HepG2 (cell line): ENCODE measurements around the gene ANTKMT. TPM values are rescaled to one million over a fixed set of nuclear protein-coding genes. Genes with fewer than 3 reads are reported as not detected.

ENCODE experiments used
- ELF4 ChIP-seq: sonication (generic); formaldehyde crosslinking; IDR thresholded peaks from 2 replicates; pipeline ENCODE4 v1.5.0; 2020; ENCODE audit warnings: missing genetic modification reagents, mild to moderate bottlenecking, moderate library complexity, borderline replicate concordance
- FOXA1 ChIP-seq, 2 experiments: fragments of 450-650 bp in 1 of 2; sonication (generic) in 1 of 2; formaldehyde crosslinking in 1 of 2; IDR thresholded peaks; 2 replicates each; pipeline versions ENCODE4 v1.4.0 to v1.6.1; 2016 to 2020; ENCODE audit warnings: missing genetic modification reagents in 1 of 2
- FOXM1 ChIP-seq: sonication (generic); formaldehyde crosslinking; IDR thresholded peaks from 2 replicates; pipeline ENCODE4 v1.5.0; 2020; ENCODE audit warnings: missing genetic modification reagents
- JUND ChIP-seq: sonication (generic); formaldehyde crosslinking; IDR thresholded peaks from 2 replicates; pipeline ENCODE4 v1.8.0; 2022; ENCODE audit warnings: mild to moderate bottlenecking, missing genetic modification reagents
- NFKB2 ChIP-seq: sonication (generic); formaldehyde crosslinking; IDR thresholded peaks from 2 replicates; pipeline ENCODE4 v1.4.0; 2020; ENCODE audit warnings: missing genetic modification reagents, borderline replicate concordance
- SP1 ChIP-seq, 2 experiments: fragments of 450-650 bp in 1 of 2; sonication (generic) in 1 of 2; formaldehyde crosslinking in 1 of 2; IDR thresholded peaks; 2 replicates each; pipeline versions ENCODE4 v1.4.0 to v1.6.1; 2016 to 2020; ENCODE audit warnings: missing genetic modification reagents in 1 of 2
- SRF ChIP-seq: IDR thresholded peaks from 2 replicates; pipeline ENCODE4 v1.6.1; 2011; ENCODE audit warnings: mild to moderate bottlenecking, low read depth, low read length, moderate library complexity
- ZFP1 ChIP-seq: IDR thresholded peaks from 2 replicates; pipeline ENCODE4 v1.6.1; 2016
- ZNF256 ChIP-seq: sonication (generic); formaldehyde crosslinking; conservative IDR thresholded peaks from 2 replicates; pipeline ENCODE4 v1.4.0; 2020; ENCODE audit warnings: missing genetic modification reagents
- ZNF335 ChIP-seq: sonication (generic); formaldehyde crosslinking; IDR thresholded peaks from 2 replicates; pipeline ENCODE4 v1.4.0; 2020; ENCODE audit warnings: missing genetic modification reagents
- ZNF558 ChIP-seq: sonication (generic); formaldehyde crosslinking; IDR thresholded peaks from 2 replicates; pipeline ENCODE4 v1.9.0; 2022; ENCODE audit warnings: mild to moderate bottlenecking, missing genetic modification reagents, borderline replicate concordance
- ZNF569 ChIP-seq: sonication (generic); formaldehyde crosslinking; IDR thresholded peaks from 2 replicates; pipeline ENCODE4 v1.5.0; 2020; ENCODE audit warnings: mild to moderate bottlenecking, missing genetic modification reagents, moderate library complexity, borderline replicate concordance
- polyA plus RNA-seq, 8 experiments: library from polyadenylated mRNA; depleted of rRNA in 3 of 8; stranded (reverse) in 7 of 8; unstranded in 1 of 8; fragments of >200 nt; fragmentation: Illumina TruSeq in 4 of 8; extraction: Trizol in 4 of 8; gene quantifications; 2 replicates each; pipeline versions ENCODE4 v1.2.1 to v1.2.3, GENCODE V29; 2011 to 2016; ENCODE audit warnings: low read depth in 4 of 8, missing spikeins in 1 of 8, mixed read lengths in 1 of 8; ENCODE audit not compliant: insufficient read depth in 1 of 8
- total RNA-seq, 5 experiments: library from RNA; depleted of rRNA; stranded (reverse); fragments of >200 nt; fragmentation: Illumina TruSeq; extraction: Trizol; gene quantifications; 2 replicates each; pipeline ENCODE4 v1.2.3, GENCODE V29; 2016; ENCODE audit warnings: low read depth in 1 of 5
- TF ChIP-seq, protein P1 (sequence below): sonication (generic); formaldehyde crosslinking; IDR thresholded peaks from 2 replicates; pipeline ENCODE4 v1.4.0; 2020; ENCODE audit warnings: missing genetic modification reagents
- TF ChIP-seq, protein P2 (sequence below): IDR thresholded peaks from 2 replicates; pipeline ENCODE4 v1.6.1; 2012; ENCODE audit warnings: low read length, improper control_type of control experiment
- TF ChIP-seq, protein P3 (sequence below): sonication (generic); formaldehyde crosslinking; IDR thresholded peaks from 2 replicates; pipeline ENCODE4 v1.4.0; 2020; ENCODE audit warnings: missing genetic modification reagents, mild to moderate bottlenecking, borderline replicate concordance
- TF ChIP-seq, protein P4 (sequence below): conservative IDR thresholded peaks from 2 replicates; pipeline ENCODE4 v1.6.1; 2018; ENCODE audit warnings: missing genetic modification reagents
- TF ChIP-seq, protein P5 (sequence below): IDR thresholded peaks from 2 replicates; pipeline ENCODE4 v1.6.1; 2012; ENCODE audit warnings: inconsistent platforms

ANTKMT gene
- total and polyA plus RNA-seq, 2 of the 13 experiments (the other 11 are each of a cell fraction or from before 2014, with no cell fraction given), result 7.5 to 47.8 TPM

DNA sequence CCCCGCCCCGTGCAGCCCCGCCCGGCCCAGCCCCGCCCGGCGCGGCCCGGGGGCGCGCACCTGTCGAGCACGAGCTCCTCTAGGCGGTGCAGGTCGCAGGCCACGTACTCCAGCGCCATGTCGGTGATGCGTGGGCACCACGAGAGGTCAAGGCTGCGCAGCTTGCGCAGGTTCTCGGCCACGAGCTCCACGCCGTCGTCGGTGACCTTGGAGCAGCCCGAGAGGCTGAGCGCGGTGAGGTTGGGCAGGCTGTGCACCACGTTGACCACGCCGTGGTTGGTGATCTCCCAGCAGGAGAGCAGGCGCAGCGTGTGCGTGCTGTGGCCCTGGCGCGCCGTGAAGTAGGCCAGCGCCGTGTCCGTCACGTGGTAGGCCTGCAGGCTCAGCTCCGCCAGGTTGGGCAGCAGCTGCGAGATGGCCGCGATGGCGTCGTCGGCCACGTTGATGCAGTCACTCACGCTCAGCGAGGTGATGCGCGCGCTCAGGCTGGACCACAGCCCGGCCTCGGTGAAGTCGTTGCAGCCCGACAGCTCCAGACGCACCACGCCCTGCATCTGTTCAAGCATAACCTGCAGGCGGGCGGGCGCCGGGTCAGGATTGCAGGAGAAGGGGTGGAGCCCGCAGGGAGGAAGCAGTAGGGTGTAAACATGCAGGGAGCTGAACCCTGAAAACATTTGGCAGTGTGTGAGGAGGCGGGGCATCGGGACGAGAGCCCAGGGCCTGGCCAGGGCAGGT is 25.4 kb upstream of the ANTKMT start (continued):
- TF ChIP-seq, protein P1, sequence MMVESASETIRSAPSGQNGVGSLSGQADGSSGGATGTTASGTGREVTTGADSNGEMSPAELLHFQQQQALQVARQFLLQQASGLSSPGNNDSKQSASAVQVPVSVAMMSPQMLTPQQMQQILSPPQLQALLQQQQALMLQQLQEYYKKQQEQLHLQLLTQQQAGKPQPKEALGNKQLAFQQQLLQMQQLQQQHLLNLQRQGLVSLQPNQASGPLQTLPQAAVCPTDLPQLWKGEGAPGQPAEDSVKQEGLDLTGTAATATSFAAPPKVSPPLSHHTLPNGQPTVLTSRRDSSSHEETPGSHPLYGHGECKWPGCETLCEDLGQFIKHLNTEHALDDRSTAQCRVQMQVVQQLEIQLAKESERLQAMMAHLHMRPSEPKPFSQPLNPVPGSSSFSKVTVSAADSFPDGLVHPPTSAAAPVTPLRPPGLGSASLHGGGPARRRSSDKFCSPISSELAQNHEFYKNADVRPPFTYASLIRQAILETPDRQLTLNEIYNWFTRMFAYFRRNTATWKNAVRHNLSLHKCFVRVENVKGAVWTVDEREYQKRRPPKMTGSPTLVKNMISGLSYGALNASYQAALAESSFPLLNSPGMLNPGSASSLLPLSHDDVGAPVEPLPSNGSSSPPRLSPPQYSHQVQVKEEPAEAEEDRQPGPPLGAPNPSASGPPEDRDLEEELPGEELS, result no peak
- TF ChIP-seq ZNF256 (CRISPR knock-in tag), result no peak
- no peak for TF ChIP-seq ZNF335
- peak; percentile 59; the same call in 1 of the 2 replicates for TF ChIP-seq NFKB2
- TF ChIP-seq ZFP1 (CRISPR knock-in tag), result no peak
- TF ChIP-seq, protein P2, sequence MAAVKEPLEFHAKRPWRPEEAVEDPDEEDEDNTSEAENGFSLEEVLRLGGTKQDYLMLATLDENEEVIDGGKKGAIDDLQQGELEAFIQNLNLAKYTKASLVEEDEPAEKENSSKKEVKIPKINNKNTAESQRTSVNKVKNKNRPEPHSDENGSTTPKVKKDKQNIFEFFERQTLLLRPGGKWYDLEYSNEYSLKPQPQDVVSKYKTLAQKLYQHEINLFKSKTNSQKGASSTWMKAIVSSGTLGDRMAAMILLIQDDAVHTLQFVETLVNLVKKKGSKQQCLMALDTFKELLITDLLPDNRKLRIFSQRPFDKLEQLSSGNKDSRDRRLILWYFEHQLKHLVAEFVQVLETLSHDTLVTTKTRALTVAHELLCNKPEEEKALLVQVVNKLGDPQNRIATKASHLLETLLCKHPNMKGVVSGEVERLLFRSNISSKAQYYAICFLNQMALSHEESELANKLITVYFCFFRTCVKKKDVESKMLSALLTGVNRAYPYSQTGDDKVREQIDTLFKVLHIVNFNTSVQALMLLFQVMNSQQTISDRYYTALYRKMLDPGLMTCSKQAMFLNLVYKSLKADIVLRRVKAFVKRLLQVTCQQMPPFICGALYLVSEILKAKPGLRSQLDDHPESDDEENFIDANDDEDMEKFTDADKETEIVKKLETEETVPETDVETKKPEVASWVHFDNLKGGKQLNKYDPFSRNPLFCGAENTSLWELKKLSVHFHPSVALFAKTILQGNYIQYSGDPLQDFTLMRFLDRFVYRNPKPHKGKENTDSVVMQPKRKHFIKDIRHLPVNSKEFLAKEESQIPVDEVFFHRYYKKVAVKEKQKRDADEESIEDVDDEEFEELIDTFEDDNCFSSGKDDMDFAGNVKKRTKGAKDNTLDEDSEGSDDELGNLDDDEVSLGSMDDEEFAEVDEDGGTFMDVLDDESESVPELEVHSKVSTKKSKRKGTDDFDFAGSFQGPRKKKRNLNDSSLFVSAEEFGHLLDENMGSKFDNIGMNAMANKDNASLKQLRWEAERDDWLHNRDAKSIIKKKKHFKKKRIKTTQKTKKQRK, result no peak
- no peak for TF ChIP-seq ZNF569 (CRISPR knock-in tag)
- 0 out of 2 replicates have a peak, but pooled peaks have one; percentile 28 for TF ChIP-seq FOXM1 (CRISPR knock-in tag)
- no peak for TF ChIP-seq FOXA1 (IDR thresholded peaks at IDR 0.05)
- peak; percentile 28 for TF ChIP-seq FOXA1 (CRISPR knock-in tag; IDR thresholded peaks at IDR 0.05)
- no peak for TF ChIP-seq ELF4
- peak; percentile 66; the same call in 1 of the 2 replicates for TF ChIP-seq ZNF558 (CRISPR knock-in tag)
- no peak for TF ChIP-seq JUND (CRISPR knock-in tag)
- TF ChIP-seq, protein P3, sequence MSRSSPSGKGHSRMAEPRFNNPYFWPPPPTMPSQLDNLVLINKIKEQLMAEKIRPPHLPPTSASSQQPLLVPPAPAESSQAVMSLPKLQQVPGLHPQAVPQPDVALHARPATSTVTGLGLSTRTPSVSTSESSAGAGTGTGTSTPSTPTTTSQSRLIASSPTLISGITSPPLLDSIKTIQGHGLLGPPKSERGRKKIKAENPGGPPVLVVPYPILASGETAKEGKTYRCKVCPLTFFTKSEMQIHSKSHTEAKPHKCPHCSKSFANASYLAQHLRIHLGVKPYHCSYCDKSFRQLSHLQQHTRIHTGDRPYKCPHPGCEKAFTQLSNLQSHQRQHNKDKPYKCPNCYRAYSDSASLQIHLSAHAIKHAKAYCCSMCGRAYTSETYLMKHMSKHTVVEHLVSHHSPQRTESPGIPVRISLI (CRISPR knock-in tag), result no peak
- TF ChIP-seq, protein P4, sequence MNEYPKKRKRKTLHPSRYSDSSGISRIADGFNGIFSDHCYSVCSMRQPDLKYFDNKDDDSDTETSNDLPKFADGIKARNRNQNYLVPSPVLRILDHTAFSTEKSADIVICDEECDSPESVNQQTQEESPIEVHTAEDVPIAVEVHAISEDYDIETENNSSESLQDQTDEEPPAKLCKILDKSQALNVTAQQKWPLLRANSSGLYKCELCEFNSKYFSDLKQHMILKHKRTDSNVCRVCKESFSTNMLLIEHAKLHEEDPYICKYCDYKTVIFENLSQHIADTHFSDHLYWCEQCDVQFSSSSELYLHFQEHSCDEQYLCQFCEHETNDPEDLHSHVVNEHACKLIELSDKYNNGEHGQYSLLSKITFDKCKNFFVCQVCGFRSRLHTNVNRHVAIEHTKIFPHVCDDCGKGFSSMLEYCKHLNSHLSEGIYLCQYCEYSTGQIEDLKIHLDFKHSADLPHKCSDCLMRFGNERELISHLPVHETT (CRISPR knock-in tag), result 0 out of 2 replicates have a peak, but pooled peaks have one; percentile 33
- TF ChIP-seq, protein P5, sequence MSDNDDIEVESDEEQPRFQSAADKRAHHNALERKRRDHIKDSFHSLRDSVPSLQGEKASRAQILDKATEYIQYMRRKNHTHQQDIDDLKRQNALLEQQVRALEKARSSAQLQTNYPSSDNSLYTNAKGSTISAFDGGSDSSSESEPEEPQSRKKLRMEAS, result peak; percentile 94
- TF ChIP-seq SP1 (IDR thresholded peaks at IDR 0.05), result no peak
- TF ChIP-seq SP1 (CRISPR knock-in tag; IDR thresholded peaks at IDR 0.05), result 0 out of 2 replicates have a peak, but pooled peaks have one; percentile 37
- TF ChIP-seq SRF, result no peak
